Activated CD8-positive, alpha-beta memory T cell treated with anti-CD3 and anti-CD28 coated beads for 36 hours (primary cell): Measurements from ENCODE around the gene PPP1R16B. TPM values are rescaled to one million over a fixed set of nuclear protein-coding genes. Genes with fewer than 3 reads are reported as not detected.

Experiments
- CTCF ChIA-PET: fragments of 350-600 bp; sonication (Branson Sonifier 250); formaldehyde crosslinking; loops from one replicate; lab custom pipeline; 2021; ENCODE audit warnings: antibody characterized with exemption; lab: Charles Lee
- POLR2A ChIA-PET: fragments of 350-600 bp; sonication (Branson Sonifier 250); formaldehyde crosslinking; loops from one replicate; lab custom pipeline; 2021; ENCODE audit warnings: antibody characterized with exemption; lab: Charles Lee
- total RNA-seq, 2 experiments: library from RNA; stranded (reverse); gene quantifications; one replicate each; pipeline ENCODE4 v1.2.3, GENCODE V29; 2021

PPP1R16B gene
- total RNA-seq, 2 experiments from 2014 or later, result 156 to 164 TPM

DNA sequence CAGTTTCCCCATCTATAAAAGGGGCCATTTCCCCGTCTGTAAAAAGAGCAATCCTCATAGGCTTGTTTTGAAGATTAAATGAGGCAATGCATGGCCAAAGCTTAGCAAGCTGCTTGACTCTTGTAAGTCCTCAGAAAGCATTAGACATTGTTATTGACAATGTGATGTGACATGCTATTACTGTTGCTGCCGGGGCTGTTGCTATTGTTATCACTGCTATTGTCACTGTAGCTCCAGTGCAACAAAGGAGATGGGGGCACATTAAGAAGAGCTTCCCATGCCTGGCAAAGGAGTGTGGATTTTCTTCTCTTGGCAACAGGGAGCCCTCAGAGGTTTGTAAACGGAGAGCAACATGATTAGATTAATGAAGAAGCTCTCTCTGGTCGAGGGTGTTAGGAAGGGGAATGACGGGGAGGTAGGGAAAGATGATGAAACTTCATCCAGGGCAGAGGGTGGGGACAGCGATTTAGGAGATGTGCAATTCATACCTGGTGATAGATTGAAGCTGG, 87.6 kb downstream of the PPP1R16B start:
- POLR2A ChIA-PET, result interaction anchor here (0.5 to 1.4 kb wide), 7 partner anchors 18 to 145 kb away, joined by 3 to 7 read pairs (median 6); partner anchors contain the start of genes ACTR5 and PPP1R16B
- CTCF ChIA-PET, result interaction anchor here (0.6 to 5.7 kb wide), 19 partner anchors 9 to 220 kb away, joined by 3 to 41 read pairs (median 3); partner anchors contain the start of genes ACTR5 and PPP1R16B

DNA sequence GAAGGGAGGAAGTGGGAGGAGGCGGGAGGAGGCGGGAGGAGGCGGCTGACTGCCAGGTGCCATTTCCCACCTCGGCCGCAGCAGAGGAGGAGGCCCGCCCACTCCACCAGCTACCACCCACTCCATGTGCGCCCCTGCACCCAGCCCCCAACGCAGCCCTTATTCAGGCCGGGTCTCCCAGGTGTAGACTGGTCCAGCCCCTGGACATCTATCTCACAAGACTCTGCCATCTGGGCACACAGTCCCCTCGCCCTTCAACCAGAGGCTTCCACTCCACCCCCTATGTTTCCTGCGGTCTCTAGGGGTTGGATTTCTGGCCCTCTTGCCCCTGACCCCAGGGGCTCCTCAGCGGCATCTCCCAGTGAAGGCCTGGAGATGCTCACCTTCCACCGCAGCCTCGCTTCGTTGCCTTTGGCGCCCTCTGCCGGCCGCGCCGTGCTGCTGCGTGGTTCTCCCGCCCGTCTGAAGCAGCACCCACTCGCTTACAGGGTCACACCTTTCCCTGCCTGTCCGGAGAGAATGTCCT, 88.1 kb downstream of the PPP1R16B start:
- POLR2A ChIA-PET, result interaction anchor here (0.5 to 1.4 kb wide), 7 partner anchors 19 to 88 kb away, joined by 3 to 7 read pairs (median 5); partner anchors contain the start of gene PPP1R16B
- CTCF ChIA-PET, result interaction anchor here (0.6 to 5.7 kb wide), 19 partner anchors 8 to 220 kb away, joined by 3 to 41 read pairs (median 3); partner anchors contain the start of genes ACTR5 and PPP1R16B

DNA sequence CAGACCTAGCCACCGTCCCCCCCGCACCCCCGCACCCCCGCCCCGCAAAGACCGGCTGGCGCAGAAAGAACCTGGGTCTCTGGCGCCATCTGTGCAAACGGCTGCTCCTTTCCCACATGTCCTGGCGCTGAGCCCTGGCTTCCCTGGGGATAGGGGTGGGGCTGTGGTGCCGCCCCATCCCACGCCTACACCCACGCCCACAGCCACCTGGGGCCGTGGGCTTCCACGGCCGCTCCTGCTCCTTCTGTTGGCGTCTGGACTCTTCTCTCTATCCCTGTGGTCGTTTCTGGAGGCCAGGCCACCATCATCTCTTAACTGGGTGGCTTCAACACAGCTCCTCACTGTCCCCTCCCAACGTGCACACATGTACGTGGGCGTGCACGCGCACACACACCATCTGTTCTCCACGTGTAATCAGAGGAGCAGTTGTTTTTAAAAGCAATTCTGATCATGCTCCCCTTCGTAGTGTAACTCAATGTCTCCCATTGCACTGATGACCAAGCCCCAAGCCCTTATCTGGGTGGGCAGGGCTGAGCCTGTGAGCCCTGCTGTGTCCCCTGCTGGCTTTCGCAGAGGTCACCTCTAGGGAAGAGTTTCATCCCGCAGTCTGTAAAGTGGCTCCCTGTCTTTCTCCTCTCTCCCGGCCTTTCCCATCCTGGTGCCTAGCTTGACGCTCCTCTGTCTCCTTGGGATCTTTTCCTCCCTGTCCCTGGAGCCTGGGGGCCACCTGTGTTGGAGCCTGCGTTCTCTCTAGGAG, 88.8 kb downstream of the PPP1R16B start:
- ChIA-PET CTCF (interaction anchor here (0.7 to 5.7 kb wide), 8 partner anchors 11 to 152 kb away, joined by 3 to 41 read pairs (median 4); partner anchors contain the start of gene PPP1R16B), POLR2A (interaction anchor here (0.6 to 0.9 kb wide), 3 partner anchors 19 to 34 kb away, joined by 3 to 4 read pairs (median 3); no protein-coding TSS in a partner anchor)

DNA sequence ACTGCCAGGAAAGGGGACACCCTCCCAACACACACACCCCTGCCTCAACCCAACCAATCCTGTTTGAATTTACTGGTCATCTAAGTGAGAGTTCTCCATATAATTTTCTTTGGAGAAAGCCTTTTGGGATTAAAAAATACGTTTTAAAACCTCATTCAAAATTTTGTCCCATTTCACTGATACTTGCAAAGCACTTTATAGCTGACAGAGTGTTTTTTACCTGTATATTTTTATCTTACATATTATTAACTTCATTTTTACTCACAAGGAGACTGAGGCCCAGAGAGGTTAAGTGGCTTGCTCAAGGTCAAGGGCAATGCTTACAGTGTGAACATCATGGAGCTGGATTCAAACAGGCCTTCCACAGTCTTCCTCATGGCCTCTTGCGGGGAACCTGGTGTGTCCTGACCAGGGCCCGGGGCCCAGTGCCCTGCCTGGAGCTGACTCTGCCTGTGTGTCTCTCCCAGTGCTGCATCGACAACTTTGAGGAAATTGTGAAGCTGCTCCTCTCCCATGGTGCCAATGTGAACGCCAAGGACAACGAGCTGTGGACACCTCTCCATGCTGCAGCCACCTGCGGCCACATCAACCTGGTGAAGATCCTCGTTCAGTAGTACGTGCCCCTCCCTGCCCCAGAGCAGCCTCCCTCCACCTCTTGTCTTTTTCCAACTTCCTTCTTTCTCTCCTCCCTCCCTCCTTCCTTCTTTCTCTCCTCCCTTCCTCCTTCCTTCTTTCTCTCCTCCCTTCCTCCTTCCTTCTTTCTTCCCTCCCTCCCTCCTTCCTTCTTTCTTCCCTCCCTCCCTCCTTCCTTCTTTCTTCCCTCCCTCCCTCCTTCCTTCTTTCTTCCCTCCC, 89.8 kb downstream of the PPP1R16B start:
- ChIA-PET CTCF (interaction anchor here (0.6 to 5.7 kb wide), 8 partner anchors 12 to 151 kb away, joined by 3 to 41 read pairs (median 4); partner anchors contain the start of gene PPP1R16B), POLR2A (interaction anchor here (0.6 to 0.9 kb wide), 2 partner anchors 20 to 78 kb away, joined by 4 read pairs; no protein-coding TSS in a partner anchor)

DNA sequence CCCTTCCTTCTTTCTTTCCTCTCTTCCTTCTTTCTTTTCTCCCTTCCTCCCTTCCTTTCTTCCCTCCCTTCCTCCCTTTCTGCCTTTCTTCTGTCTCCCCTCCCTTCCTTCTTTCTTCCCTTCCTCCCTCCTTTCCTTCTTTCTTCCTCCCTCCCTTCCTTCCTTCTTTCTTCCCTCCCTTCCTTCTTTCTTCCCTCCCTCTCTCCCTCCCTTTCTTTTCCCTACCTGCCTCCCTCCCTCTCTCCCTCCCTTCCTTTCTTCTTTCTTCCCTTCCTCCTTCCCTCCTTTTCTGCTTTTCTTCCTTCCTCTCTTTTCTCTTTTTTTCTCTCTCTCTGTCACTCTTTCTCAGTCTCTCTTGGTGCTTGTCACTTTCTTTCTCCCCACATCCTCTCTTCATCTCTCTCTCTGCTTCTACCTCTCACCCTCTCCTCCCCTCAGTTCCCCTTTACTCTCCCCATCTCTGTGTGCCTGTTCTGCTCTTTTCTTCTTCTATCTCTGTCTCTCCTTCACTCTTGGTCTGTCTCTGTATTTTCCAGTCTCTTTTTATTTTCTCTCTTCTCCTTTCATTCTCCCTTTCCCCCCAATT, 90.6 kb downstream of the PPP1R16B start:
- CTCF ChIA-PET, result interaction anchor here (0.6 to 1.3 kb wide), 2 partner anchors 34 to 105 kb away, joined by 3 to 6 read pairs; no protein-coding TSS in a partner anchor
- POLR2A ChIA-PET, result no interaction called here

DNA sequence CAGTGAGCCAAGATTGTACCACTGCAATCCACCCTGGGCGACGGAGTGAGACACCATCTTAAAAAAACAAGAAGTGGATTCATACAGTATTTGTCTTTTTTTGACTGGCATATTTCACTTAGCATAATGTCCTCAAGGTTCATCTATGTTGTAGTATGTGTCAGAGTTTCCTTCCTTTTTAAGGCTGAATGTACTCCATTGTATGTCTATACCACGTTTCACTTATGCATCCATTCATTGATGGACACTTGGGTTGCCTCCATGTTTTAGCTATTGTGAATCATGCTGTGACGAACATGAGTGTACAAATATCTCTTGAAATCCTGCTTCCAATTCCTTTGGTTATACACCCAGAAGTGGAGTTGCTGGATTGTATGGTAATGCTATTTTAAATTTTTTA, 91.8 kb downstream of the PPP1R16B start:
- ChIA-PET CTCF (no interaction called here), POLR2A (interaction anchor here (0.6 kb wide), 1 partner anchor 14 kb away, joined by 3 read pairs; no protein-coding TSS in a partner anchor)

DNA sequence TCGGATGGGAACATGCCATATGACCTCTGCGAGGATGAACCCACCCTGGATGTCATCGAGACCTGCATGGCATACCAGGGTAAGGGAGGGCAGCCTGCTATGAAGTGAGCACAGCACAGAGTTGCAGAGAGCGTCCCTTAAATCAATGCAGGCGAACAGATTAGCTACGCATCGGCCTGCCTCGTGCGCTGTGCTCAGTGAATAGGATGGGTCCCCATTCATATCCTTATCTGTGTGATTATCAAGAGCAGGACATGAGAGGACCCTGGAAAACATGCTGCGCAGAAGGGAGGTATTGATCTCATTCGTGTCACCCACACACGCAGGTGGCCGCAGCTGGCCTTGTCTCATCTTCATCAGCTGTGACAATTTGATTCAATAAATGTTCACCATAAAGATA, 95.1 kb downstream of the PPP1R16B start:
- POLR2A ChIA-PET, result no interaction called here
- CTCF ChIA-PET, result interaction anchor here (1.2 kb wide), 1 partner anchor 111 kb away, joined by 3 read pairs; no protein-coding TSS in a partner anchor

DNA sequence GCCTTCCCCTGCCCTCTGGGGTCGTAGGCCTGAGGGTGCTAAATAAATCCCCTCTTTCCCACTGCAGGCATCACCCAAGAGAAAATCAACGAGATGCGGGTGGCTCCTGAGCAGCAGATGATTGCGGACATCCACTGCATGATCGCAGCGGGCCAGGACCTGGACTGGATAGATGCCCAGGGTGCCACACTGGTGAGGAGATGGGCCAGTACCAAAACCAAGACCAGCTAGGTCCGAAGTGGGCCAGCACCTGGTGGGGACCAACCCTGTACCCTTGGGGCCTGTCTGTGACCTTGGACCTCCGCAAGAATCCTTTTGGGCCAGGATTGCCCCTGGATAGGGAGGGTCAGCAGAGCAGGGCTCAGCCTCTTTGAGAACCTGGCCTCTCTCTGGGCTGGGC, 97.1 kb downstream of the PPP1R16B start:
- ChIA-PET POLR2A (no interaction called here), CTCF (interaction anchor here (1.0 kb wide), 1 partner anchor 9 kb away, joined by 3 read pairs; no protein-coding TSS in a partner anchor)

DNA sequence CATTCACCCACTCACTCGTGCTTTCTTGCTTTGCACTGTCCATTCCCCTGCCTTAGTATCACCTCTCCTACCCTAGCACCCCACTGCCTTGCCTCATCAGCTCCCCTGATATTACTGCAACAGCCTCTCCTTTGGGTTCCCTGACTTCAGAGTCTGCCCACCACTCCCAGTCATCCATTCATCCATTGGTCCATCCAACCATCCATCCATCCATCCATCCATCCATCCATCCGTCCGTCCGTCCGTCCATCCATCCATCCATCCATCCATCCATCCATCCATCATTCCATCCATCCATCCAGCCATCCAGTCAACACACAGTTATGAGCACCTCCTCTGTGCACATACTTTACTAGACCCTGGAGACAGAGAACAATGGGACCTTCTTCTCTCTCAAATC, 97.8 kb downstream of the PPP1R16B start:
- POLR2A ChIA-PET, result no interaction called here
- CTCF ChIA-PET, result no interaction called here

DNA sequence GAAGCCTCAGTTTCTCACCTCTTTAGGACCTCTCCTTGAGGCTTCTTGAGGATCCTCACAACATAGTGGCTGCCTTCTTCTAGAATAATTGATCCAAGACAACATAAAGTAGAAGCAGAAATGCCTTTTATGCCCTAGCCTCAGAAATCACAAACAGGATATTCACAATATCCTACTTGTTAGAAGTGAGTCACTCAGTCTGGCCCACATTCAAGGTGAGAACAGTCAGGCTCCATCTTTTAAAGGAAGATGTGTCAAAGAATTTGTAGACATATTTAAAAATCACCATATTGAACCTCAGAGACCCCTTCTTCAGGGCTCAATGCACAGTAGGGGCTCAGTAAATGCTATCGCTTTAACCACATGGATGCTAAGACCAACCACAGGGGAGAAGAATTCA, 99.9 kb downstream of the PPP1R16B start:
- ChIA-PET POLR2A (no interaction called here), CTCF (no interaction called here)

DNA sequence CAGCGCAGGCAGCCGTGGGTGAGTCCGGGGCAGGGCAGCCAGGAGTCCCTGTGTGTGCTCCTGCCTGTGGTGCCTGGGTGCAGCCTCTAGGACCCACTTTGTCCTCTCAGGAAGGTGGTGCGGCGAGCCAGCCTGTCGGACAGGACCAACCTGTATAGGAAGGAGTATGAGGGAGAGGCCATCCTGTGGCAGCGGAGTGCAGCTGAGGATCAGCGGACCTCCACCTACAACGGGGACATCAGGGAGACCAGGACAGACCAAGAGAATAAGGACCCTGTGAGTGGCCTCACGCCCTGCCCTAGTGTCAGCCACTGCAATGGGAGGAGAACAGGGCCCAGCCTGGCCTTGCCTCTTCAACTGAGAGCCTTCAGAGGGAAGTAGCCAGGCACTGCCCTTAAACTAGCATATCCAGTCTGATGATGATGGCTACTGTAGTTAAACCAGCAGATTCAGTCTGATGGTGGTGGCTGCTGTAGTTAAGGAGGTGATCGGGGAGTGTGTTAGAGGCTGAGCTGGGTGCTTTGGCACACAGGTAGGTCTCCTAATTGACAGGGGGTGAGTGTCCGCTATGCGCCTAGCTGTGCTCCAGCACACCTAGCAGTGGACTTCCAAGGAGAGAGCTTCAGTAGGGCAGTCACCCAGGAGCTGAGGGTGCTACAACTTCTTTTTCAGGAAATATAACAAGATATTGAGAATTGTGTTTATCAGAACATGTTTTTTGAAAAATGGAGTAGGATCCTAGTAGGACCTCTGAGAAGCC, 102.6 kb downstream of the PPP1R16B start:
- ChIA-PET POLR2A (no interaction called here), CTCF (interaction anchor here (1.5 kb wide), 1 partner anchor 129 kb away, joined by 4 read pairs; no protein-coding TSS in a partner anchor)

DNA sequence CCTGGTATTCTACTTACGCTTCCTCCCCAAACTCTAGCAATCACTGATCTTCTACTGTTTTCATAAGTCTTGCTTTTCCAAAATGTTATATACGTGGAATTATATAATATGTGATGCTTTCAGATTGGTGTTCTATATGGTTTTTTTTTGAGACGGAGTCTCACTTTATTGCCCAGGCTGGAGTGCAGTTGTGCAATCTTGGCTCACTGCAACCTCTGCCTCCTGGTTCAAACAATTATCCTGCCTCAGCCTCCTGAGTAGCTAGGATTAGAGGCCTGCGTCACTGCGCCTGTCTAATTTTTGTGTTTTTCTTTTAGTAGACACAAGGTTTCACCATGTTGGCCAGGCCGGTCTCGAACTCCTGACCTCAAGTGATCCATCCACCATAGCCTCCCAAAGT, 109.9 kb downstream of the PPP1R16B start:
- POLR2A ChIA-PET, result no interaction called here
- CTCF ChIA-PET, result no interaction called here

DNA sequence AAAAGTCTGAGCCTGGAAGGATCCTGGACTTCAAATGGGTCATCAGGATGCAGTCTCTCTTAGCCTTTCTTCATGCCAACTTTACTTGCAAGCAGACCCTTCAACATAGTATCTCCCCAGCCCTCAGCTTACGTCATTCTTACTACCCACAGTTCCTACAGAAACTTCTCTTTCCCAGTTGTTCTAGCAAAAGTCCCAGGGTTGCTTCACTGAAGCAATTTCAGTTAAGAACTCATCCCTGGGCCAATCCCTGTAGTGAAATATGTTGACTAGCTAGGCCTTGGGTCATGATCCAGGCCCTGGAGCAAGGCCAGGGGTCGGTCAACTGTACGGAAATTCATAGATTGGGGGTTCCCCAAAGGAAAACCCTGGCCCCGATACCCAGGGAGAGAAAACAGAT, 112.2 kb downstream of the PPP1R16B start:
- POLR2A ChIA-PET, result no interaction called here

DNA sequence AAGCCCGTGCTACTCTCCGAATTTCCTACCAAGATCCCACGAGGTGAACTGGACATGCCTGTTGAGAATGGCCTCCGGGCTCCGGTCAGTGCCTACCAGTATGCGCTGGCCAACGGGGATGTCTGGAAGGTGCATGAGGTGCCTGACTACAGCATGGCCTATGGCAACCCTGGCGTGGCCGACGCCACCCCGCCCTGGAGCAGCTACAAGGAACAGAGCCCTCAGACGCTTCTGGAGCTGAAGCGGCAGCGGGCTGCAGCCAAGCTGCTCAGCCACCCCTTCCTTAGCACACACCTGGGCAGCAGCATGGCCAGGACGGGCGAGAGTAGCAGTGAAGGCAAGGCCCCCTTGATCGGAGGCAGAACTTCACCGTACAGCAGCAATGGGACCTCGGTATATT, 112.7 kb downstream of the PPP1R16B start:
- ChIA-PET POLR2A (no interaction called here), CTCF (no interaction called here)

More for the DNA sequence above, 112.2 kb downstream of the PPP1R16B start:
- CTCF ChIA-PET, result interaction anchor here (1.3 kb wide), 1 partner anchor 127 kb away, joined by 3 read pairs; no protein-coding TSS in a partner anchor

DNA sequence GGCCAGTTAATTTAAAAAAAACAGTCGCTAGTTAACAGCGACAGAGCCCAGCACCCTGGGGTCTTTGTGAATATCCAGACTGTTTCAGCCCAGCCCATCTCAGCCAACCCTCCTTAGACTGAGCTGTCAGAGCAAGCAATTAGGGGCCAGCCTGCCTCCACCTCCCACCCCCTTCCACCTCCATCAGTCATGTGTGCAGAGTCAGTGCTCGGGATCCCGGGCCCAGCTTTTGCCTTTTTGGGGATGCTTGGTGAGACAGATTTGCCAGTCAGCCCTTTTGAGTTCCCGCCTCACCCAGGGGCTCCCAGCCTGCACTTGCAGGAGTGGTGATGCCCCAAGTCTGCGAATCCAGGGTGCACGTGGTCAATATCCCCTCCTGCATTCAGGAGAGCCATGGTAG, 114.2 kb downstream of the PPP1R16B start:
- POLR2A ChIA-PET, result no interaction called here
- CTCF ChIA-PET, result no interaction called here

DNA sequence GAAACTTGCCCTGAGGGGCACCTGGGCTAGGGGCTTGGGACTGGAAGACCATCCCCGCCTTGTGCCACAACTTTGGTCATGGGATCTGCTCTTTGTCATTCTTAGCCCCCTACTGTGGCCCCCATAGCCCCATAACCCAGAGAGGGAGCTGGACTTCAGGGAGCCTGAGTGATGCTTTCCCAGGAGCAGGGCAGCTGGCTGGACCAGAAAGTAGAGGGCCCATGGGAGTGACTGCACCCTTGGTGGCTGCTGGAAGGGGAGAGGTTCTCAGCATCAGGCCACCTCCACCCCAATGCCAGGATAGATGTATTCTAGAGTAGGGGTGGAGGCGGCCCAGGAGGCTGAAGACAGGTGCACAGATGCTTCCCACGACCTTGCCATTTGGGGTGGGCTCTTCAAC, 114.9 kb downstream of the PPP1R16B start:
- POLR2A ChIA-PET, result no interaction called here
- CTCF ChIA-PET, result no interaction called here

DNA sequence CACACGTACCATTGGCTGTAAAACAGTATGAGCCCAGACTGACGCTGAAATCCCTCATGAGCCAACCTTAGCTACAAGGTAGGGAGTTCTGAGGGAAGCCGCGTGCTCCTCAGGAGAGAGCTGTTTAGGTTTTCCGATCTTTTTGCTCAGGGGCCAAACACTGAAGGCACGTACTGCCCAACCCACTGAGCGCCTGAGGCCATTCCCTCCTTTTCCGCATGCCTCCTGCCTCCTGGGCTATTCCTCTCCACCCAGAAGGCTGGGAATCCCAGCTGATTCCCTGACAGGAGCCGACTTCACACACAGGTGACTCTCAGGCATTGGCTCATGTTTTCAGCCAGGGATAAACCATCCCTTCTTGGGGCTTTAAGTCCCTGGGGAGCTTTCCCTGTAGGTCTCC, 115.4 kb downstream of the PPP1R16B start:
- CTCF ChIA-PET, result interaction anchor here (1.2 to 10.1 kb wide), 2 partner anchors 21 to 126 kb away, joined by 4 to 72 read pairs; no protein-coding TSS in a partner anchor
- POLR2A ChIA-PET, result no interaction called here
